ENCODE measurements around the gene ACTR3C. TPM values are rescaled to one million over a fixed set of nuclear protein-coding genes. Genes with fewer than 3 reads are reported as not detected.
A peak's percentile ranks its signal among the peaks of the same experiment; 100 is the strongest.

ACTR3C gene
- total RNA-seq, 3 donors from 2014 or later: 5.0 to 54.0 (median 30.2) TPM

DNA sequence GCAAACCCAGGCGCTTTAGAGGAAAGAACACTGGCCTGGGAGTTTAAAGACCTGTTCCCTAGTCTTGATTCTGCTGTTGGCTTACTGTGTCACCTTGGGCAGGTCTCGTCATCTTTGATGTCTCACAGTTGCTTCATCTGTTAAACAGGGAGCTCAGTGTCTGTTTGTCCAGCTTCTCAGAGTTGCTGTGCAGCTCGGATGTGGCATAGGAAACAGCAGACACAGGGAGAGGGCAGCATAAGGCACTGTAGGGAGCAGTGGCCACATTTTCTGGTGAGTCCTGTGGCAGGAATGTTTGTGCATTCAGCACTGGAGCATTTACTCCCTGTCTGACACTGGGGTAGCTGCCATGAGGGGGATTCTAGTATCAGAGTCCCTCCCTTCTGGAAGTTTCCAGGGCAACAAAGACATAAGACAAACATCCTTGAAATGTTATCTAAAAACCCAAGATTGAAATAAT is 47.3 kb upstream of the ACTR3C start:
- intact Hi-C loops (cut with DNase I; ENCODE audit: low total_unique reads): no loop called here
- TF ChIP-seq POLR2A (IDR thresholded peaks at IDR 0.05) (no peak), POLR2AphosphoS5 (IDR thresholded peaks at IDR 0.05) (no peak)
- TF ChIP-seq, protein P1, sequence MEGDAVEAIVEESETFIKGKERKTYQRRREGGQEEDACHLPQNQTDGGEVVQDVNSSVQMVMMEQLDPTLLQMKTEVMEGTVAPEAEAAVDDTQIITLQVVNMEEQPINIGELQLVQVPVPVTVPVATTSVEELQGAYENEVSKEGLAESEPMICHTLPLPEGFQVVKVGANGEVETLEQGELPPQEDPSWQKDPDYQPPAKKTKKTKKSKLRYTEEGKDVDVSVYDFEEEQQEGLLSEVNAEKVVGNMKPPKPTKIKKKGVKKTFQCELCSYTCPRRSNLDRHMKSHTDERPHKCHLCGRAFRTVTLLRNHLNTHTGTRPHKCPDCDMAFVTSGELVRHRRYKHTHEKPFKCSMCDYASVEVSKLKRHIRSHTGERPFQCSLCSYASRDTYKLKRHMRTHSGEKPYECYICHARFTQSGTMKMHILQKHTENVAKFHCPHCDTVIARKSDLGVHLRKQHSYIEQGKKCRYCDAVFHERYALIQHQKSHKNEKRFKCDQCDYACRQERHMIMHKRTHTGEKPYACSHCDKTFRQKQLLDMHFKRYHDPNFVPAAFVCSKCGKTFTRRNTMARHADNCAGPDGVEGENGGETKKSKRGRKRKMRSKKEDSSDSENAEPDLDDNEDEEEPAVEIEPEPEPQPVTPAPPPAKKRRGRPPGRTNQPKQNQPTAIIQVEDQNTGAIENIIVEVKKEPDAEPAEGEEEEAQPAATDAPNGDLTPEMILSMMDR (IDR thresholded peaks at IDR 0.05): no peak
- H3K27ac ChIP-seq: peak overlapping the region; percentile 97 to 98
- peak overlapping the region in 2 of 3 donors; percentile 87 to 92 for H3K4me3 ChIP-seq
- peaks cover 8 to 21% of the 10 kb centered on the region in 2 donors for H3K4me1 ChIP-seq
- no peaks in the 10 kb centered on the region for H3K9me3 ChIP-seq
- H3K27me3 ChIP-seq: no peaks in the 10 kb centered on the region
- peaks cover 9% of the 10 kb centered on the region for H3K36me3 ChIP-seq
- no peak for DNase-seq (ENCODE audit: low spot score in 2 of 2)

DNA sequence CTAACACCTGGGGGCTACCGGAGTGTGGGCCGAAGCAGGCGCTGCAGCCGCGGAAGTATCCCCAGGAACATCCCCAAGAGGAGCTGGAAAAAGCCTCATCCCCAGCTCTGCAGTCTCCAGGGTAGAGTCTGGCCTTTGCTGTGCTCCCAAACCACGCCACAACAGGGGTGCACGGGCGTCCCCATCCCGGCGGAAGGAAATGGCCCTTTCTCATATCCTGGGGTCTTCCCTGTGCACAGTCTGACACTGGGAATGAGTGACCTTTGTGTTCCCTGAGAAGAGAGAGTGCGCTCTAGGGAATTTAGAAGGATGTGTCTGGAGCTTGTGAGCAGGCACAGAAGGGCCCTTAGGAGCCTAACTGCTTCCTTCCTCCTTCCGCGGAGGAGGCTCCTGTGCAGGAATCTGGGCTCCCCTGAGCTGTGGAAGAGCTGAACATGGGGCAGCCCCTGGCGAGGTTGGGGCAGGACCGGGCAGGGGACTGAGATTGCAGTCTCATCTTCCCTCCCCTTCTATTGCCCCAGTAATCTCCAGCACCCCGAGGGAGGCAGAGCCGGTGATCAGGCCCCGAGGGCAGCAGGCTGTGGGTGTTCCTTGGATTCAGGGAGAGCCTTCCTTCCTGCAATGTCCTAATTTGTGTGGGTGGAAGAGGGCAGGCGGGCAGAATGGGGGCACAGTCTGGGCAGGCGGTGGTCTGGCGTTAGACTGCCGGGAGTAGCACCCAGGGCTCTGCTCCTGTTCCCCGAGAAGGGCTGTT is 46.6 kb upstream of the ACTR3C start:
- Histone ChIP-seq H3K27me3 (no peaks in the 10 kb centered on the region), H3K4me1 (peaks cover 8 to 21% of the 10 kb centered on the region in 2 donors), H3K9me3 (no peaks in the 10 kb centered on the region), H3K4me3 (peak overlapping the region; percentile 64 to 92 (median 87)), H3K36me3 (peaks cover 9% of the 10 kb centered on the region), H3K27ac (peak overlapping the region; percentile 97 to 98)
- no peak for DNase-seq (ENCODE audit: low spot score in 2 of 2)
- intact Hi-C loops (cut with DNase I; ENCODE audit: low total_unique reads): no loop called here
- no peak for TF ChIP-seq POLR2A (IDR thresholded peaks at IDR 0.05)
- TF ChIP-seq, protein P1 (IDR thresholded peaks at IDR 0.05): no peak
- no peak for TF ChIP-seq POLR2AphosphoS5 (IDR thresholded peaks at IDR 0.05)

DNA sequence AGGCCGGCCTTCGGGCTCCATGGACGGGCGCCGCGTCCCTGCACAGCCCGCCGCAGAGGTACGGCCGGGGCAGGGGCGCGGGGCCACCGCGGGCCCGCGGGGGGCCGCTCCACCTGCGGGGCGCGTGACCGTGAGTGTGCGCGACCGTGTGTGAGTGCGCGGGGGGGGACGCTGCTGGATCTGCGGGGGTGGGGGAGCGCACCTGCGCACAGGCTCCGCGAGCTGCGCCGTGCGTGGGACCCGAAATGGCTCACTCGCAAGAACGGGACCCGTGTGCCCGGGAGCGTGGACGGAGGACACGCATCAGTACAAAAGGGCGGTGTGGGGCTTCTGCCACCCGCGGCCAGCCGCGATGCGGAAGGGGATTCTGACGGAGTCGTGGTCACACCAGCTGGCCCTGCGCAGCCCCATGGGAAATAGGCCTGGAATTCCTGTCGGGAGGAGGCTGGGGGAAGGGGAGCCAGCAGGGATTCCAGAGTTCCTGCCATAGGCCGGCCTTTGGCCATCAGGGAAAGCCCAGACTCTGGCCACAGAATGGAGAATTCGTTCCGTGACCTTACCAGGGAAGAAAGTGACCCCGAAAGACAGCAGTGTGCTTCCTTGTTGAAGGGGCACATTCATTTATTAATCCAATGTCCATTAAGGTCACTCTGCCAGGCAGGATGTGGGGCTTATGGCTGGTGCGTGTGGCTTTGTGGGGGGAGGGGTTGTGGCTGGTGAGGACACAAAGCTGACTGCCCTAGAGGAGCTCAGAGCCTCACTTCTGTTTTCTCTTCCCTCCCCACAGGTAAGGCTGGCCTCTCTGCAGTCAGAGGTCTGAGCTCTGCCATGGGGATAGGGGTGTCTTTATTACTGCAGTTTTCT is 45.8 kb upstream of the ACTR3C start:
- Histone ChIP-seq H3K4me1 (peaks cover 8 to 21% of the 10 kb centered on the region in 2 donors), H3K4me3 (peak overlapping the region; percentile 64 to 92 (median 87)), H3K9me3 (no peaks in the 10 kb centered on the region), H3K27me3 (no peaks in the 10 kb centered on the region), H3K27ac (peak overlapping the region; percentile 97 to 98), H3K36me3 (peaks cover 9% of the 10 kb centered on the region)
- intact Hi-C loops (cut with DNase I; ENCODE audit: low total_unique reads): no loop called here
- TF ChIP-seq POLR2A (IDR thresholded peaks at IDR 0.05) (no peak), POLR2AphosphoS5 (IDR thresholded peaks at IDR 0.05) (peak in 2 of 3 donors; percentile 5)
- TF ChIP-seq, protein P1 (IDR thresholded peaks at IDR 0.05): no peak
- peak; percentile 43 to 67 for DNase-seq (ENCODE audit: low spot score in 2 of 2)

DNA sequence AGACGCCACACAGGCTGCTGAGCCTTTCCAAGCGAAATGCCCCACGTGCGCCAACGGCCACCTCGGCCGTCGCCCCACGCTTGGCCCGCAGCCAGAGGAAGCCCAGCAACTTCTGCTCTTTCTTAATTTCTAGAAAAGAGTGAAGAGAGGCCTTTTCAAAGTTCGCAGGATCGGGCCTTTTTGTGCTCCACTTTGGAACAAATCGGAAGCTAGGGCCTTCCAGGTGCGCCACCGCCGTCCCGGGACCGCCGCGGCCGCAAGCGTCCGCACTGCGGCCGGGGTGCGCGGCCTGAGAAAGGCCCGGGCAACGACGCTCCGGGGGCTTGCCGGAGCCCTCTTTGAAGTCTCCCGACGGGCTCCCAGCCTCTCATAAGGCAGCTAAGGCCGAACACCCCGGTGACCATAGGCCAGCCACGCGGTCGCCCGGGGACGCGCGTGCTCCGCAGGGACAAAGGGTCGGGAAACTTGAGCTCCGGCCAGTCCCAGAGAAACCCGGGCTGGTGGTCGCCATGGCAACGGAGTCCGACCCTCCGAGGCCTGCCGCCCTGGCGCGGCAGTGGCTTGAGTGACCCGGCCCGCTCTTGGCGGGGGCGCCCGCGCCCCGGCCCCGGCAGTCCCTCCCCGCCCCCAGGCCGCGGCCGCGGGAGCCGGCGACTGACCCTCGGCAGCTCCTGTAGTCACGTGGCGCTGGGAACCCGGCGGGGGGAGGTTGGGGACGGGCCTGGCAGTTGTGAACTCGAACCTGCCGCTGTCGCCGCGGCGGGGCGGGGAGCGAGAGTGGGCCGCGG is 44.9 kb upstream of the ACTR3C start, which contains the start of gene REPIN1:
Gene REPIN1 (plus strand): TSS at position 727 of the 788 bp plus-strand sequence. CDS start 890 bp downstream, outside the sequence.
- intact Hi-C loops (cut with DNase I; ENCODE audit: low total_unique reads): no loop called here
- no peaks in the 10 kb centered on the region for H3K27me3 ChIP-seq
- TF ChIP-seq POLR2AphosphoS5 (IDR thresholded peaks at IDR 0.05) (peak; percentile 42 to 67 (median 53)), POLR2A (IDR thresholded peaks at IDR 0.05) (peak; percentile 14)
- TF ChIP-seq, protein P1 (IDR thresholded peaks at IDR 0.05): no peak
- H3K4me3 ChIP-seq: peak within 1 kb of the TSS; percentile 64 to 92 (median 87)
- peaks cover 6 to 16% of the 10 kb centered on the region in 2 donors for H3K4me1 ChIP-seq
- no peaks in the 10 kb centered on the region for H3K9me3 ChIP-seq
- peaks cover 9% of the 10 kb centered on the region for H3K36me3 ChIP-seq
- peak; percentile 92 to 96 for DNase-seq (ENCODE audit: low spot score in 2 of 2)
- H3K27ac ChIP-seq: peak within 1 kb of the TSS; percentile 97 to 98
